ENCODE measurements around the gene POLL.

Gene POLL

DNA sequence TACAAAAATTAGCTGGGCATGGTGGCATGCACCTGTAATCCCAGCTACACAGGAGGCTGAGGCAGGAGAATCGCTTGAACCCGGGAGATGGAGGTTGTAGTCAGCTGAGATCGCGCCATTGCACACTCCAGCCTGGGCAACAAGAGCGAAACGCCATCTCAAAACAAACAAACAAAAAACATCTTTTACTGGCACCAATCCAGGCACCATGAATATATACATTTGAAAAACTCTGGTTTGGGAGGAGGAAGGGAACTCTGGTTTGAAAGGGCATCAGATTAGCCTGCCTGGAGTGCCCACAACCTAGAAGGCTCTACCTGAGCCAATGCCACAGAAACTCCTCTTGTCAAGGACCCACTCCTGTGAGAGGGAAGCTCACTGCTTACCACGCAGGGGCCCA lies 15.9 kb downstream of the POLL start:
- TF ChIP-seq GATA2 (IDR thresholded peaks at IDR 0.05; ENCODE audit: low read depth, low read length) (no peak), GATA3 (IDR thresholded peaks at IDR 0.05; ENCODE audit: low read depth, low read length) (no peak)

DNA sequence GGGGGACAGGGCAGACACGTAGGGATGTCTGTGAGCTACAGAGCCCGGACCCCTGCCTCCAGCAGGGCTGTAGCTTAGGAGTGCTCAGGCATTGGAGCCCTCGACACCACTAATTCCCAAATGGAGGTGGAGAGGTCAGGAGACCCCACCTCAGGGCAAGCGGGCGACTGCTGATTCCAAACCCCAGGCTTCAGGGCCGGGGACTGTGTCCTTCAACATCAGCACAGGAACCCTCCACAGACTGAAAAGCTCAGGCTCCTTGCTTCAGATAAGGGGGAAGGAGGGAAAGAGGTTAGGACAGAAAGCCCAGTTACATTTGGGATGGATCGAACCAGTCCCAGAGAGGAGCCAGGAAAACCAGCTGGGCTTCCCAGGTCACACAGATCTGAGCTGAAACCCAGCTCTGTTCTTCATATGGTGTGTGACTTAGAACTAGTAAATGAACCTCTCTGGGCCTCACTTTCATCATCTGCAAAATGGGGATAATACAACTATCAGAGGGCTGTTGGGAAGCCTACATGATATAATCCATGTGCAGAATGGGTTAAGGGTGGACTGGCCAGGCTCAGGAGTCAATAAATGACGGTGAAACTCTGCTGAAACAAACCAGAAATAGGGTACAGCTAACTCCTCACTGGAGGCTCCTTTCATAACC lies 16.7 kb downstream of the POLL start:
- TF ChIP-seq GATA3 (IDR thresholded peaks at IDR 0.05; ENCODE audit: low read depth, low read length) (no peak), GATA2 (IDR thresholded peaks at IDR 0.05; ENCODE audit: low read depth, low read length) (no peak)

DNA sequence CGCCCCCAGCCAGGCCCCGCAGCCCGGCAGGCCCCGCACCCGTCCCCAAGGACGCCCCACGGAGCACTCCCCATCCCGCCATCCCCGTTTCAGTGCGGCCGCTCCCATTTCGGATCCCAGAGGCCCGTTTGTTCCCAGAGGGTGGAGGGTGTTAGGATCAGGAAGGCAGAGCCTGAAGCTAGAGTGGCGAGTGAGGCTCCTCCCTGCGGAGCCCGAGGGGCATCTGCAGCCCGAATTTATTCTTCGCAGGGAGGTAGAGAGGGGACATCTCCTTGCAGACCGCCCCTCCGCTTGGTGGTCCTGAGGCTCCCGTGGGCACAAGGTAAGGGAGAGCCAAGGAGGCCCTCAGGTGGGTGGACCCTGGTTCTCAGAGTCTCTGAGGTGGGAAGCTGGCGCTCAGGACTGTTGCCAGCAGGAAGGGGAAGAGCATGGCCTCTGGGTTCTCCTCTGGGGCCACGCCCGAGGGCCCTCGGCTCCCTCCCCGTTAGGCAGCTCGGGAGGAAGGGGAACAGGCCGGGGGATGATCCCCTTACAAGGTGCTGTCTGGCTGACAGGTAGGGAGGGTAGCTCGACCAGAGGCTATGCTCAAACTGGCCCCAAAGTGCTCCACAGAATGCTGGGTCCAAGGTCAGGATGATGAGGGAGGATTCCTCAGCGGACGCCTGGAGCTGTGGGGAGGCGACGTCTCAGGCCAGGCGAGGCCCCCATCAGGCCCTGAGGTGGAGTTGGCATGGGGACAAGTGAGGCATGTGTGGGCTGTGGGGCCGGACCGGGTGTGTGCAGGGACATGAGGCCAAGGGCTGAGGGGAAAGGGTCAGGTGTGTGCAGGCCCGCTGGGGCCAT lies 17.4 kb downstream of the POLL start:
- no peak for TF ChIP-seq GATA3 (IDR thresholded peaks at IDR 0.05; ENCODE audit: low read depth, low read length)
- no peak for TF ChIP-seq GATA2 (IDR thresholded peaks at IDR 0.05; ENCODE audit: low read depth, low read length)

DNA sequence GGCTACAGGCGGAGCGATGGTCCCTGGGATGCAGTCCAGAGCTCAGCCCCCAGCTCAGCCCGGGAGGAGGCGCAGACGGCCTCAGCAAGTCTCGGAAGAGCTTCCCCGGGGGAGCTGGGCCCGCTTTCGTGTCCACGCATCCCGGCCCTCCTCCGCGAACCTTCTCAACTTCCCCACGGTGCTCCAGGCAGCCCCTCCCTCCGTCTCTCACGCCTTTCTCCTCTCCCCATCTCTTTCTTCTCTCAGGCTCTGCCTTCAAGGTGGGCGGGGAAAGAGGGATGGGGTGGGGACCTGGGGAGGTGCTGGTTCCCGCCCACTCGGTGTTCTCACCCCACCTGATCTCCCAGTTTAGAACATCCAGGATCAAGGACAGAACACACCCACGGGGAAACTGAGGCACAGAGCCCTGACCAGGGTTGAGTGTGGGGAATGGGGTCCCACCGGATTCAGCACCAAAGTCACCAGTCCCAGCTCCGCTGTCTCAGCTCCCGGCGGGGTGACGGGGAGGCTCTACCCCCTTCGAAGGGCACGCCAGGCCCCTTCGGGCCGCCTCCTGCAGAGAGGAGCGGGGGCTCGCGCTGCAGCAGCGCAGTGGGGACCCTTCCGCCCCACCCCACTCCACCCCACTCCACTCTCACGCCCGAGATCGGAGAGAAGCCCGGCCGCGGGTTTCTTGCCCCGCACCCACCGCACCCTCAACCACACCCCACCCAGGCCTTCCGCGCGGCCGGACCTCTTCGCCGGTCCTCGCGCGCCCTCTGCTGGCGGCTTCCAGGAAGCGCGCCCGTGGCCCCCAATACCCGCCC lies 18.2 kb downstream of the POLL start:
- TF ChIP-seq GATA2 (IDR thresholded peaks at IDR 0.05; ENCODE audit: low read depth, low read length) (no peak), GATA3 (IDR thresholded peaks at IDR 0.05; ENCODE audit: low read depth, low read length) (no peak)

DNA sequence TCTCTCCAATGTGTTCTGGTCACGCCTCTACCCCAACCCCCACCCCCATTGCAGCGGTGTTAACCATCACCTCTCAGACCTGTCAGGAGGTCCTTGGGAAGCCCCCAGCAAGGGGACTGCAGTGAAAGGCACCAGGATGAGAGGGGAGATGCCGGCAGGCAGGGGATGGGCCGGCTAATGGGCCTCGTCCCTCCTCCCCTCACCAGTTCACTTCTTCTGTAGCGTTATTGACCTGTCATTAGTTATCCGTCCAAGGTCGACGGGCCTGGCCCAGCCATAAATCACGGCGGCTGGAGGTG lies 18.8 kb downstream of the POLL start:
- TF ChIP-seq GATA3 (IDR thresholded peaks at IDR 0.05; ENCODE audit: low read depth, low read length): no peak
- no peak for TF ChIP-seq GATA2 (IDR thresholded peaks at IDR 0.05; ENCODE audit: low read depth, low read length)

DNA sequence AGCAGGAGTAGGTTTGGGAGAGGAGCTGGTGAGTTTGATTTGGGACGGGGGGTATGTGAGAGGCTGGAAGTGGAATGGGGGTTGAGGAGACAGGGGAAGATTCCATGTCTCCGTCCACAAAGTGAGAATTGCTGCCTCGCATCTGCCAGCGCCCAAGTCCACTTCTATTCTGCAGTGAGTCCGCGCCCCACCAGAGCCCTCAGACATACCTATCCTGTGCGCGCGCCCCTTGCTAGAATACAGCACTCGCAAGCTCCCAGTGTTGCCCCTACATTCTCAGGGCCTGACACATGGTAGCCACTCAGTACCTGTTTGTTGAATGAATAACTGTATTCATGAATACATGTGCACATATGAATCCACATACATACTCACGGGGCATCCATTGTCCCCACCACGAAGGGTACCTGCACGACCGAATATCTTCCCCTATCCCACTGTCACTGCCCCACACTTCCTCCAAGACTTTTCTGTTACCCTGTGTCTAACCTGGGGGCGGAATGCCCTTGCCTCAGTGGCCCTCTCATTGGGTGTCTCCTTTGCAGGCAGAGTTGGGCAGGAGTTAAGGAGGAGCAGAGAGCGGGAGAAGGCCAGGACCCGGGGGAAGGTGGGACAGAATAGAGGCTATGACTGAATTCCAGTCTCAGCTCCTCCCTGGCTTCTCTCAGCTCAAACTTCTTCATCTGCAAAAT lies 19.9 kb downstream of the POLL start:
- TF ChIP-seq GATA2 (IDR thresholded peaks at IDR 0.05; ENCODE audit: low read depth, low read length): no peak
- TF ChIP-seq GATA3 (IDR thresholded peaks at IDR 0.05; ENCODE audit: low read depth, low read length): no peak

DNA sequence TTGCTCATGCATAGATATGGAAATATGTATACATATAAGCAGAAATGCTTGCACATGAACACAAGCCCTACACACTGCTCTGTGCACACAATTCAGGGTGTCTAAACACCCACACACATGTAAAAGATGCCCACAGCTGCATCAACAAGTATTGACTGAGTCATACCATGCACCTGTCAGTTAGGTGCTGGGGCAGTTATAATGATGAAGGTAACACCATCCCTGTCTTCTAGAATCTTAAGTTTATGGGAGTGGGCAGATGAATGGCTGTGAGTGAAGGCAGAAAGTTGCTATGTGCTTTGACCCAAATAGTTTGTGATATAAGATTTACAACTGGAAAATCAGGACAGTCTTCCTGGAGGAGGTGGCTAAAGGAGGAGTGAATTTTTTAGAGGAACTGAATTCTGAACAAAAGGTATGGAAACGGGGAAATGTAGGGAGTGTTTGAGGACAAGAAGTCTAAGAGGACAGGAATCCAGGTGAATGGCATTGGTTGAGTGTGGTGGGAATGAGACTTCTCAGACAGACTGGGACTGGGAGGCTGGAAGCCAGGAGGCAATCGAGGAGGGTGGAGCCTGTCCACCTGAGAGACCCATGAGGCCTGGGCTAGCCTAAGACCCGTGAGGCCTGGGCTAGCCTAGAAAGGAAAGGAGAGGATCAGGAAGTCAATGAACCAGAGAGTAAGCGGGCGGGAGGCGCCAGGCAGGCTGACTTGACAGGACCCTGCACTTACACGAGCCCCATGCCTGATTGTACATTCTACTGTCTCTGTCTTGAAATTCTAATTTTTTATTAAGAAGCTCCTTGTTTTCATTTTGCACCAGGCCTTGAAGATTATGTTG lies 20.7 kb downstream of the POLL start:
- TF ChIP-seq GATA3 (IDR thresholded peaks at IDR 0.05; ENCODE audit: low read depth, low read length): no peak
- no peak for TF ChIP-seq GATA2 (IDR thresholded peaks at IDR 0.05; ENCODE audit: low read depth, low read length)

DNA sequence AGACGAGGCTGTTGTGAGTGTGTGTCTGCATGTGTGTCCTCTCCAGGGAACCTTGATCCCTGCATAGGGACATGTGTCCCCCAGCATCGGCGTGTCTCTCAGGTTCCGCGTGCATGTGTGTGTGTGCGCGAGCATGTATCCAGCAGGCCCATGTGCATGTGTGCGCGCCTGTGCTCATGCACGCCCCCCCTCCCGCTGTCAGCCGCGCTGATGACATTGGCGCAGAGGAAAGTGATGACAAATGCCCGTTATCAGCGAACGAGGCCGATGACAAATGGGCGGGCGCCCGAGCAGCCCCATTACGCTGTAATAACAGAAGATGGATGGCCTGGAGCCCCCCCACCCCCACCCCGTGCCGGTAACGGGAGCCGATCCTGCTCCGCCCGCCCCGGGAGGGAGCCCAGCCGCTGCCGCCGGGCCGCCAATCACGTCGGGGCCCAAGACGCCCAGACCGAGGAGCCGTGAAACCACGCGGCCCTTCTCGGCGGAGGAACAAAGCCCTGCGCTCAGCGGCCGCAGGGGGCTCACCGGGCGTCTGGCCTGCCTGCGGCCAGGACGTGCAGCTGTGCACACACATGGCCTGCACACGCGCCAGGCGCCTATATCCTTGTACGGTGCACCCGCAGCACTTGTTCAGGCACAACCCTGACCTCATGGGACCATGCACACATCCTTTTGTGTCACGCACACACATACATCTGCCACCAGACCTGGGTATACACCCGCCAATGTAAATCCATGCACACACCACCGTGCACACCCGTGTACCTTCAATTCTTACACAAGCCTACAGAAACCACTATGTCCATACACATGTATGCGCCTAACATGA lies 21.5 kb downstream of the POLL start:
- TF ChIP-seq GATA2 (IDR thresholded peaks at IDR 0.05; ENCODE audit: low read depth, low read length) (peak; percentile 69), GATA3 (IDR thresholded peaks at IDR 0.05; ENCODE audit: low read depth, low read length) (no peak)

DNA sequence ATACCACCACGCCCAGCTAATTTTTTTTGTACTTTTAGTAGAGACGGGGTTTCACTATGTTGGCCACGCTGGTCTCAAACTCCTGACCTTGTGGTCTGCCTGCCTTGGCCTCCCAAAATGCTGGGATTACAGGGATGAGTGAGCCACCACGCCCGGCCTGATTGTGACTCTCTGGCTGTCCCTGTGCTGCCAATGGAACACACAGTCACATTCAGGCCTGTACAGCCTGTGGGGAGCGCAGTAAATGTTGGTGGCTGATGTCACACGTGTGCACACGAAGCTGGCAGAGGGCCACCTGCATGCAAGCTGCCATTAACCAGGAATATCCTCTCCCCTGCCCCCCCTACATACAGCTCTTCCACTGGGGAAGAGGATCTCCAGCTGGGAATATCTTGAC lies 22.1 kb downstream of the POLL start:
- TF ChIP-seq GATA2 (IDR thresholded peaks at IDR 0.05; ENCODE audit: low read depth, low read length): no peak
- no peak for TF ChIP-seq GATA3 (IDR thresholded peaks at IDR 0.05; ENCODE audit: low read depth, low read length)

DNA sequence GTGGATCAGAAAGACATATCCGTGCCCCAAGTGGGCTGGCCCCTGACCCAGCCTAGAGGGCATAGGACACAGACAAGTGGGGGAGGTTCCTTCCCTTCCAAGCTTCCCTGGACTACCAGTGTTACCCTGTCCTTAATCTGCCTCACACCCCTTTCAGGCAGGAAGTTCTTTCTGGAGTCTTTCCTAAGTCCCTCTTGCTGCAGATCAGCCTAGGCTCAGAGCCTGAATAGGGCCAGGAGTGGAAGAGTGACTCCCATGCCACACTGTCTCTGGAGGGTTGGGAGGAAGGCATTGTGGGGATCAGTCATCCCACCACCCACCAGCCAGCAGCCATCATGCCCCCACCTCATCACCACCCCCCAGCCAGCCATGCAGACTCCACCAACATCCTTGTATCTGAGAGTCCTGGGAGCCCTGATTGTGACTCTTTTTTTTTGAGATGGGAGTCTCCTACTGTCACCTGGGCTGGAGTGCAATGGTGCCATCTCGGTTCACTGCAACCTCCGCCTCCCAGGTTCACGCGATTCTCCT lies 22.6 kb downstream of the POLL start:
- TF ChIP-seq GATA3 (IDR thresholded peaks at IDR 0.05; ENCODE audit: low read depth, low read length) (no peak), GATA2 (IDR thresholded peaks at IDR 0.05; ENCODE audit: low read depth, low read length) (no peak)

DNA sequence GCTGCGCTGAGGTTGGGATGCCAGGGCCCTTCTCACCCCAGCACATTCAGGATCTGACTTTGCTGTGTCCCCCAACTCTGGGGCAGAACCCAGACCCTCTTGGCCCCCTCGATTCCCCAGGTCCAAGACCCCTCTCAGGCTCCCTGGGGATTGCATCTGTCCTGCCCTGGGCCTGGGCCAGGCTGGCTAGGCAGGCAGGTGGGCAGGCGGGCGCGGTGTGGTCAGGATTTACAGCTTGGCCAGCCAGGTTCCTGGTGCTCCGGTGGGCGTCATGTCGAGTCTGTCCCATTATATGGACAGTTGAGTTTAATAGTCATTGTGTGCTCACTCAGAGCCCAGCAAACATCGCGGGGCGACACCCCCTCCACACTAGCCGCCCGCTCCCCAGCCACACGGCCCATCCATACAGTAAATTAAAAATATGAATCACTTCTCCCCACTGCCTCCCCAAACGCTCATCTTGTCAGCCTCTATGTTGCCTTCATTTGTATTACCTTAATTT lies 23.5 kb downstream of the POLL start:
- no peak for TF ChIP-seq GATA2 (IDR thresholded peaks at IDR 0.05; ENCODE audit: low read depth, low read length)

DNA sequence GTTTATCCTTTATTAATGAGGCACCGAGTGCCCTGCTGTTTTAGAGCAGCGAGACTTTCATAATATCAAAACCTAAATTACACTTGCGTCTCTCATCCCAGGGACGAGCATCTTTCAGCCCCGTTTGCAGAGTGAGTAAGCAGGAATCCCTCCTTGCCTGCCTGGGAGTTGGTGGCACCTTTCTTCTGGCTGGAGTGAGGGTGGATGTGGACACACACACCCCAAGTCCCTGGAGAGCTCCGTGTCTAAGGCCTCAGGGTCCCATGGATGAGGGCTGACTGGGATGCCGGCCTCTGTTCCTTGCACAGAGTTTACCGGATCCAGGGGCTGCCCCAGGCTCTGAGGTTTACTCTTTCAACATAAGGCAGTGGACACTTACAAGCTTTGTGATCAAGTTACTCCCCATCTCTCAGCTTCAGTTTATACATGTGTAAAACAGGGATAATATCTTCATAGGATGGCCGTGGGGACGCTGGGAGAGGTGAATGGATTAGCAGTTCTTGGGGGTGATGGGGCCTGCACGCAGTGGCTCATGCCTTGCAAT lies 24.5 kb downstream of the POLL start:
- no peak for TF ChIP-seq GATA3 (IDR thresholded peaks at IDR 0.05; ENCODE audit: low read depth, low read length)
- TF ChIP-seq GATA2 (IDR thresholded peaks at IDR 0.05; ENCODE audit: low read depth, low read length): no peak

Measured in SH-SY5Y (cell line).